Measurements from ENCODE around the gene GPR179. TPM values are rescaled to one million over a fixed set of nuclear protein-coding genes. Genes with fewer than 3 reads are reported as not detected.

Gene GPR179
- total RNA-seq, 1 donor from 2014 or later: not detected

GRCh38 chr17:38353086-38353604, 9.4 kb upstream of the GPR179 start:
- Mint-ChIP-seq H3K27ac (no peak overlapping the region), H3K4me3 (ENCODE audit: low read depth) (peak overlapping the region; percentile 62), H3K4me1 (ENCODE audit: low read depth) (peaks cover 40% of the 10 kb centered on the region), H3K27me3 (ENCODE audit: low read depth) (no peaks in the 10 kb centered on the region), H3K9me3 (no peaks in the 10 kb centered on the region), H3K36me3 (ENCODE audit: low read depth) (peaks cover 8% of the 10 kb centered on the region)
- DNase-seq (ENCODE audit: low spot score): no peak
- intact Hi-C loops (cut with micrococcal nuclease): no loop called here

GRCh38 chr17:38352245-38353085, 8.7 kb upstream of the GPR179 start:
- H3K36me3 Mint-ChIP-seq (ENCODE audit: low read depth): peaks cover 8% of the 10 kb centered on the region
- no peaks in the 10 kb centered on the region for H3K27me3 Mint-ChIP-seq (ENCODE audit: low read depth)
- H3K27ac Mint-ChIP-seq: no peak overlapping the region
- intact Hi-C loops (cut with micrococcal nuclease): no loop called here
- H3K4me3 Mint-ChIP-seq (ENCODE audit: low read depth): peak overlapping the region; percentile 62
- H3K4me1 Mint-ChIP-seq (ENCODE audit: low read depth): peaks cover 40% of the 10 kb centered on the region
- H3K9me3 Mint-ChIP-seq: no peaks in the 10 kb centered on the region
- peak; percentile 17 for DNase-seq (ENCODE audit: low spot score)

GRCh38 chr17:38351412-38352222, 7.9 kb upstream of the GPR179 start, which contains the start of gene SOCS7:
Gene SOCS7, plus strand, starts transcription at chr17:38351844. Its CDS starts 209 bp downstream, at chr17:38352053.
- DNase-seq (ENCODE audit: low spot score): peak; percentile 86
- Mint-ChIP-seq H3K4me3 (ENCODE audit: low read depth) (peak within 1 kb of the TSS; percentile 91), H3K9me3 (no peaks in the 10 kb centered on the region), H3K27ac (peak within 1 kb of the TSS; percentile 93), H3K4me1 (ENCODE audit: low read depth) (peaks cover 36% of the 10 kb centered on the region), H3K36me3 (ENCODE audit: low read depth) (peaks cover 4% of the 10 kb centered on the region), H3K27me3 (ENCODE audit: low read depth) (no peaks in the 10 kb centered on the region)
- intact Hi-C loops (cut with micrococcal nuclease): no loop called here

GRCh38 chr17:38350035-38350434, 6.3 kb upstream of the GPR179 start:
- intact Hi-C loops (cut with micrococcal nuclease): no loop called here
- no peaks in the 10 kb centered on the region for H3K9me3 Mint-ChIP-seq
- H3K4me1 Mint-ChIP-seq (ENCODE audit: low read depth): peaks cover 29% of the 10 kb centered on the region
- peaks cover 4% of the 10 kb centered on the region for H3K36me3 Mint-ChIP-seq (ENCODE audit: low read depth)
- no peak for DNase-seq (ENCODE audit: low spot score)
- H3K27me3 Mint-ChIP-seq (ENCODE audit: low read depth): no peaks in the 10 kb centered on the region
- no peak overlapping the region for H3K4me3 Mint-ChIP-seq (ENCODE audit: low read depth)
- no peak overlapping the region for H3K27ac Mint-ChIP-seq

- Mint-ChIP-seq H3K4me3 (ENCODE audit: low read depth) (no peak overlapping the region), H3K9me3 (no peaks in the 10 kb centered on the region), H3K4me1 (ENCODE audit: low read depth) (peaks cover 21% of the 10 kb centered on the region), H3K27ac (no peak overlapping the region), H3K36me3 (ENCODE audit: low read depth) (peaks cover 4% of the 10 kb centered on the region), H3K27me3 (ENCODE audit: low read depth) (no peaks in the 10 kb centered on the region)
- intact Hi-C loops (cut with micrococcal nuclease): loop anchor here (1.0 to 10.0 kb wide), 2 partner anchors 65 to 136 kb away; no protein-coding TSS in a partner anchor
- DNase-seq (ENCODE audit: low spot score): peak; percentile 77
Observed at GRCh38 chr17:38349097-38349730, 5.5 kb upstream of the GPR179 start.

- Mint-ChIP-seq H3K27me3 (ENCODE audit: low read depth) (peaks cover 7% of the 10 kb centered on the region), H3K4me3 (ENCODE audit: low read depth) (no peak overlapping the region), H3K9me3 (no peaks in the 10 kb centered on the region), H3K27ac (no peak overlapping the region), H3K4me1 (ENCODE audit: low read depth) (peaks cover 7% of the 10 kb centered on the region), H3K36me3 (ENCODE audit: low read depth) (no peaks in the 10 kb centered on the region)
- DNase-seq (ENCODE audit: low spot score): no peak
- intact Hi-C loops (cut with micrococcal nuclease): loop anchor here (10.0 kb wide), 1 partner anchor 139 kb away; no protein-coding TSS in a partner anchor
Observed at GRCh38 chr17:38345743-38346142, 2.0 kb upstream of the GPR179 start.

GRCh38 chr17:38344420-38344745, 627 bp upstream of the GPR179 start:
- peaks cover 7% of the 10 kb centered on the region for H3K4me1 Mint-ChIP-seq (ENCODE audit: low read depth)
- no peaks in the 10 kb centered on the region for H3K36me3 Mint-ChIP-seq (ENCODE audit: low read depth)

GRCh38 chr17:38342886-38343607, 709 bp downstream of the GPR179 start:
- H3K9me3 Mint-ChIP-seq: no peaks in the 10 kb centered on the region

More at GRCh38 chr17:38344420-38344745, 627 bp upstream of the GPR179 start:
- Mint-ChIP-seq H3K27ac (no peak overlapping the region), H3K27me3 (ENCODE audit: low read depth) (peaks cover 7% of the 10 kb centered on the region), H3K4me3 (ENCODE audit: low read depth) (no peak overlapping the region), H3K9me3 (no peaks in the 10 kb centered on the region)
- intact Hi-C loops (cut with micrococcal nuclease): loop anchor here (10.0 kb wide), 1 partner anchor 140 kb away; no protein-coding TSS in a partner anchor
- no peak for DNase-seq (ENCODE audit: low spot score)

GRCh38 chr17:38341035-38341721, 2.6 kb downstream of the GPR179 start:
- Mint-ChIP-seq H3K4me1 (ENCODE audit: low read depth) (no peaks in the 10 kb centered on the region), H3K36me3 (ENCODE audit: low read depth) (no peaks in the 10 kb centered on the region), H3K27me3 (ENCODE audit: low read depth) (peaks cover 9% of the 10 kb centered on the region), H3K4me3 (ENCODE audit: low read depth) (no peak overlapping the region), H3K9me3 (no peaks in the 10 kb centered on the region), H3K27ac (no peak overlapping the region)
- DNase-seq (ENCODE audit: low spot score): no peak
- intact Hi-C loops (cut with micrococcal nuclease): loop anchor here (10.0 kb wide), 1 partner anchor 144 kb away; no protein-coding TSS in a partner anchor

More at GRCh38 chr17:38342886-38343607, 709 bp downstream of the GPR179 start:
- no peak overlapping the region for H3K4me3 Mint-ChIP-seq (ENCODE audit: low read depth)
- no peak overlapping the region for H3K27ac Mint-ChIP-seq
- intact Hi-C loops (cut with micrococcal nuclease): loop anchor here (10.0 kb wide), 1 partner anchor 142 kb away; no protein-coding TSS in a partner anchor
- DNase-seq (ENCODE audit: low spot score): no peak
- H3K4me1 Mint-ChIP-seq (ENCODE audit: low read depth): no peaks in the 10 kb centered on the region
- H3K27me3 Mint-ChIP-seq (ENCODE audit: low read depth): peaks cover 9% of the 10 kb centered on the region
- no peaks in the 10 kb centered on the region for H3K36me3 Mint-ChIP-seq (ENCODE audit: low read depth)

GRCh38 chr17:38339891-38340290, 3.9 kb downstream of the GPR179 start:
- Mint-ChIP-seq H3K4me3 (ENCODE audit: low read depth) (no peak overlapping the region), H3K27ac (no peak overlapping the region), H3K4me1 (ENCODE audit: low read depth) (no peaks in the 10 kb centered on the region), H3K9me3 (no peaks in the 10 kb centered on the region), H3K27me3 (ENCODE audit: low read depth) (peaks cover 9% of the 10 kb centered on the region), H3K36me3 (ENCODE audit: low read depth) (no peaks in the 10 kb centered on the region)
- intact Hi-C loops (cut with micrococcal nuclease): loop anchor here (10.0 kb wide), 1 partner anchor 145 kb away; no protein-coding TSS in a partner anchor
- DNase-seq (ENCODE audit: low spot score): no peak

- H3K27me3 Mint-ChIP-seq (ENCODE audit: low read depth): peaks cover 10% of the 10 kb centered on the region
- H3K36me3 Mint-ChIP-seq (ENCODE audit: low read depth): no peaks in the 10 kb centered on the region
- H3K4me1 Mint-ChIP-seq (ENCODE audit: low read depth): no peaks in the 10 kb centered on the region
- H3K9me3 Mint-ChIP-seq: no peaks in the 10 kb centered on the region
- no peak for DNase-seq (ENCODE audit: low spot score)
- no peak overlapping the region for H3K27ac Mint-ChIP-seq
- H3K4me3 Mint-ChIP-seq (ENCODE audit: low read depth): no peak overlapping the region
- intact Hi-C loops (cut with micrococcal nuclease): no loop called here
Observed at GRCh38 chr17:38338535-38338934, 5.2 kb downstream of the GPR179 start.

Data from activated T-helper 2 cell treated with anti-CD3 and anti-CD28 coated beads, Interferon-gamma antibody, Interleukin-2, Interleukin-4, amounts not matched to agents 10 μg/mL and 5 μg/mL and 100 μg/mL, durations not matched to agents 14 hours and 24 hours and 36 hours (primary cell).